GM23248 (cell line): ENCODE data around the gene HSD17B3. TPM values are rescaled to one million over a fixed set of nuclear protein-coding genes. Genes with fewer than 3 reads are reported as not detected.
"Not testable (repeated sequence)": the region's sequence is repeated elsewhere in the genome, so short reads cannot be mapped to it uniquely, and the experiment has no call there.

Source experiments
- DNase-seq: peaks from one replicate; pipeline ENCODE4 v3.0.0-alpha.2; 2015
- H2AFZ ChIP-seq: fragments of 200-600 bp; sonication (generic); 2 replicates; pipeline ENCODE4 v1.6.1; 2016; ENCODE audit warnings: antibody characterized with exemption
- H3F3A ChIP-seq: fragments of 200-600 bp; sonication (generic); 2 replicates; pipeline ENCODE4 v1.6.1; 2016; ENCODE audit warnings: mild to moderate bottlenecking, antibody characterized with exemption, mixed run types; ENCODE audit not compliant: insufficient read depth
- H3K27ac ChIP-seq: fragments of 200-600 bp; sonication (generic); 2 replicates; pipeline ENCODE4 v1.5.1; 2016; ENCODE audit warnings: mild to moderate bottlenecking
- H3K27me3 ChIP-seq: fragments of 200-600 bp; sonication (generic); replicated peaks from 2 replicates; pipeline ENCODE4 v1.6.1; 2016; ENCODE audit warnings: mild to moderate bottlenecking; ENCODE audit not compliant: insufficient read depth
- H3K36me3 ChIP-seq: fragments of 200-600 bp; sonication (generic); 2 replicates; pipeline ENCODE4 v1.6.1; 2016; ENCODE audit warnings: low read depth, mild to moderate bottlenecking
- H3K4me1 ChIP-seq: fragments of 200-600 bp; sonication (generic); 2 replicates; pipeline ENCODE4 v1.6.1; 2016; ENCODE audit warnings: mild to moderate bottlenecking; ENCODE audit not compliant: insufficient read depth
- H3K4me2 ChIP-seq: fragments of 200-600 bp; sonication (generic); one replicate; pipeline ENCODE4 v1.6.1; 2016; ENCODE audit warnings: mild to moderate bottlenecking; ENCODE audit not compliant: unreplicated experiment
- H3K4me3 ChIP-seq: fragments of 200-600 bp; sonication (generic); 2 replicates; pipeline ENCODE4 v1.5.1; 2016; ENCODE audit warnings: mild to moderate bottlenecking
- H3K79me2 ChIP-seq: fragments of 200-600 bp; sonication (generic); 2 replicates; pipeline ENCODE4 v1.6.1; 2016; ENCODE audit warnings: mild to moderate bottlenecking; ENCODE audit not compliant: insufficient read depth
- H3K9ac ChIP-seq: fragments of 200-600 bp; sonication (generic); 2 replicates; pipeline ENCODE4 v1.6.1; 2016; ENCODE audit warnings: mild to moderate bottlenecking
- H3K9me2 ChIP-seq: fragments of 200-600 bp; sonication (generic); 2 replicates; pipeline ENCODE4 v1.6.1; 2016; ENCODE audit warnings: mixed run types, mild to moderate bottlenecking, moderate library complexity; ENCODE audit not compliant: insufficient read depth
- H3K9me3 ChIP-seq: fragments of 200-600 bp; sonication (generic); one replicate; pipeline ENCODE4 v1.6.1; 2017; ENCODE audit warnings: low read depth
- H4K20me1 ChIP-seq: fragments of 200-600 bp; sonication (generic); 2 replicates; pipeline ENCODE4 v1.6.0; 2016; ENCODE audit not compliant: insufficient read depth
- EZH2 ChIP-seq: fragments of 200-600 bp; sonication (generic); IDR thresholded peaks from 2 replicates; pipeline ENCODE4 v1.6.1; 2018; ENCODE audit warnings: antibody characterized with exemption, mild to moderate bottlenecking; ENCODE audit not compliant: insufficient read depth, poor library complexity, severe bottlenecking
- EZH2phosphoT487 ChIP-seq: fragments of 200-600 bp; sonication (generic); IDR thresholded peaks from 2 replicates; pipeline ENCODE4 v1.6.1; 2018; ENCODE audit warnings: antibody characterized with exemption, moderate library complexity, mild to moderate bottlenecking, low read depth; ENCODE audit not compliant: insufficient read depth
- WGBS, 2 experiments: methylation state at CpG; one replicate each; pipeline ENCODE4 v1.1.6; 2015 to 2017; ENCODE audit warnings: low lambda C conversion rate in 2 of 2, low coverage in 1 of 2; ENCODE audit errors: missing lambda C conversion rate in 2 of 2; 5-methylcytosine and 5-hydroxymethylcytosine counted together
- in situ Hi-C: fragments of 300-500 bp; cut with MboI; formaldehyde crosslinking; loops from 2 replicates; pipeline ENCODE4 v1.15.0; 2020
- polyA plus RNA-seq: library from polyadenylated mRNA; unstranded; fragments of >200 nt; fragmentation: Nextera tagmentation; extraction: Ambion mirVana; gene quantifications from 2 replicates; pipeline ENCODE4 v1.2.1, GENCODE V29; 2016
- total RNA-seq: library from RNA; depleted of rRNA; stranded (reverse); fragments of >200 nt; shearing (Covaris generic); gene quantifications from 2 replicates; pipeline ENCODE4 v1.2.3, GENCODE V29; 2014

HSD17B3 gene
- total and polyA plus RNA-seq, 2 experiments from 2014 or later, result not detected

DNA sequence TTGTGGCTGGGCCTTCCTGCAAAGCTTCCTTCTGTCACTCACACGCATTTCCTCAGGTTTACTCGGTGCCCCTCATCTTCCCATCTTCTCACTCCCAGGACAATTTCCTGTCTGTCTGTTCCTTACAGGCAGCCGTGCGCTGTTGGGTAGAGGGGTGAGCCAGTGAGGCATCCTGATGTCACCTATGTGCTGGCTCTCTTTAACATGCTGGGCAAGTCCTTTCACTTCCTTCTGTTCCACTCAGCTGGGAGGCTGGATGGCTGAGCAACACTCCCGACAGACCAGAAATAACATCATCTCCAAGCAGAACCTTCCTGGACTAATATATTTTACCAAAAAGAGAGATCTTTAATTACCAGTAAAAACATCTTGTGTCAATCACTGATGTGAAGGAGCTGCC lies 103.0 kb downstream of the HSD17B3 start:
- Histone ChIP-seq H3K4me2 (no peak overlapping the region), H3K9ac (no peak overlapping the region), H3K27me3 (peaks cover 23% of the 10 kb centered on the region), H4K20me1 (no peaks in the 10 kb centered on the region), H3K79me2 (no peaks in the 10 kb centered on the region), H2AFZ (no peak overlapping the region), H3K4me3 (no peak overlapping the region), H3K36me3 (no peaks in the 10 kb centered on the region), H3K27ac (no peak overlapping the region), H3K4me1 (no peaks in the 10 kb centered on the region), H3K9me3 (no peaks in the 10 kb centered on the region), H3F3A (no peaks in the 10 kb centered on the region), H3K9me2 (no peaks in the 10 kb centered on the region)
- 47 to 56% methylated on average over 5 of the region's 5 CpGs for WGBS, 2 experiments
- no peak for DNase-seq
- in situ Hi-C loops, result no loop called here
- no peak for TF ChIP-seq EZH2phosphoT487
- no peak for TF ChIP-seq EZH2

DNA sequence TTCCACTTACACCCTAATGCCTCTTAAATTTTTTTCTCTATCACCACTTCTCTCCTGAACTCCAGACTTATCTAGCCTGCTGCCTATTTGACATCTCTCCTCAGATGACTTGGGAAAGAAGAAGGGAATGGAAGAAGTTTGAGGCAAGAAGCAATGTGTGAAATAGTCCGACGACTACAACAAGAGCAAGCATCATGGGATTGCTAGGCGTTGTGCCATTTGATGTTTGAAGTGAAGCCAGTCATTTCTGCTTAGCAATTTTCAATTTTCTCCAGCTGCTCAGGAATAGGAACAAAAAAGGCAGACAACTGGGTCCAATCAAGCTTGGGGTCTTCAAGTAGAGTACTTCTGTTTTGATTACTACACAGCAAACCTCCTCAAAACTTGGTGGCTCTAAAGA lies 106.4 kb downstream of the HSD17B3 start:
- no peak for DNase-seq

DNA sequence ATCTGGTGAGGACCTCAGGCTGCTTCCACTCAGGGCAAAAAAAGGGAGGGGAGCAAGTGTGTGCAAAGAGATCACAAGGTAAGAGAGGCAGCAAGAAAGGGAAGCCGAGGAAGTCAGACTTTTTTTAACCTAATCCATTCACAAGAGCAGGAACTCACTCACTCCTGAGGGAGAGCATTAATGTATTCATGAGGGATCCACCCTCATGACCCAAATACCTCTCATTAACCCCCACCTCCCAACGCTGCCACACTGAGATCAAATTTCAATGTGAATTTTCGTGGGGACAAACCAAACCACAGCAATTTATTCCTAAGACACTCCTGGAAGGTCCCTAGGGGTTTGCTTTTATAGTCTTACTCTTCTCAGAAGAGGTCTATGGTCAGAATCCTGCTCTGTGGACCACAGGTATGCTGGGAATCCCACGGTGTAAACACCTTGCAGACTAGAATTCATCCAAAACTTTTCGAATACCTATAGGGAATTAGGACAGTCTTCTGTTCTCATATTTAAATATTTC lies 108.7 kb downstream of the HSD17B3 start:
- no peaks in the 10 kb centered on the region for H3K9me2 ChIP-seq
- in situ Hi-C loops, result no loop called here
- H3K4me2 ChIP-seq, result no peak overlapping the region
- no peak for DNase-seq
- no peaks in the 10 kb centered on the region for H3K4me1 ChIP-seq
- H3K36me3 ChIP-seq, result no peaks in the 10 kb centered on the region
- H3K79me2 ChIP-seq, result no peaks in the 10 kb centered on the region
- no peak overlapping the region for H3K9ac ChIP-seq
- H3K27ac ChIP-seq, result no peak overlapping the region
- 26 to 32% methylated on average over 5 of the region's 5 CpGs for WGBS, 2 experiments
- H2AFZ ChIP-seq, result no peak overlapping the region
- no peaks in the 10 kb centered on the region for H4K20me1 ChIP-seq
- no peak overlapping the region for H3K4me3 ChIP-seq
- no peaks in the 10 kb centered on the region for H3F3A ChIP-seq
- no peaks in the 10 kb centered on the region for H3K9me3 ChIP-seq
- no peaks in the 10 kb centered on the region for H3K27me3 ChIP-seq
- TF ChIP-seq EZH2 (no peak), EZH2phosphoT487 (no peak)

More for the DNA sequence above, 106.4 kb downstream of the HSD17B3 start:
- H3K4me3 ChIP-seq, result no peak overlapping the region
- no peak overlapping the region for H3K4me2 ChIP-seq
- peaks cover 10% of the 10 kb centered on the region; the same call in 1 of the 2 replicates for H3K27me3 ChIP-seq
- H2AFZ ChIP-seq, result no peak overlapping the region
- H3F3A ChIP-seq, result no peaks in the 10 kb centered on the region
- H3K27ac ChIP-seq, result no peak overlapping the region
- no peaks in the 10 kb centered on the region for H3K9me3 ChIP-seq
- in situ Hi-C loops, result no loop called here
- TF ChIP-seq EZH2, result no peak
- TF ChIP-seq EZH2phosphoT487, result no peak
- no peak overlapping the region for H3K9ac ChIP-seq
- H3K36me3 ChIP-seq, result no peaks in the 10 kb centered on the region
- 19 to 29% methylated on average over 3 of the region's 3 CpGs for WGBS, 2 experiments
- H3K4me1 ChIP-seq, result no peaks in the 10 kb centered on the region
- H4K20me1 ChIP-seq, result no peaks in the 10 kb centered on the region
- no peaks in the 10 kb centered on the region for H3K79me2 ChIP-seq
- H3K9me2 ChIP-seq, result no peaks in the 10 kb centered on the region

DNA sequence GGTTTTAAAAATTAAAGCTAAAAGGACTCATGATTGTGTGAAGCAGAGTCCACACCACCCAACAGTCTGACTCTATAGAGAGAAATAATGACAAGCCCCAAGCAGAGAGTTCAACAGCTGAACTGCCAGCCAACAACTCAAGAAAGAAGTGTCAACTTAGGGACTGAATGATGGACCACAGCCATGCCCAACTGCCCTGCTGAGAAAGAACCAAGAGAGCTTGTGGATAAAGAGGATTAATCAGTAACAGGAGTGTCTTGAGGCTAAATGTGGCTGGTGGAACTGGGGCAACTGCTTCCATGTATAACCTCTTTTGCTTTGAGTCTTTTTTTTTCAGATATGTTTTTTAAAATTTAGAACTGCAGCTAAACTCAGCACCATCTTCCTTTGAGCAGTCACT lies 109.3 kb downstream of the HSD17B3 start:
- H3K4me3 ChIP-seq, result no peak overlapping the region
- no peak overlapping the region for H2AFZ ChIP-seq
- H3K9ac ChIP-seq, result no peak overlapping the region
- no peaks in the 10 kb centered on the region for H3K9me3 ChIP-seq
- TF ChIP-seq EZH2phosphoT487 (no peak), EZH2 (no peak)
- H3F3A ChIP-seq, result no peaks in the 10 kb centered on the region
- no peaks in the 10 kb centered on the region for H3K27me3 ChIP-seq
- no peak for DNase-seq
- no peaks in the 10 kb centered on the region for H3K79me2 ChIP-seq
- H3K9me2 ChIP-seq, result no peaks in the 10 kb centered on the region
- in situ Hi-C loops, result no loop called here
- H3K36me3 ChIP-seq, result no peaks in the 10 kb centered on the region
- H3K27ac ChIP-seq, result no peak overlapping the region
- H3K4me2 ChIP-seq, result no peak overlapping the region
- no peaks in the 10 kb centered on the region for H3K4me1 ChIP-seq
- no peaks in the 10 kb centered on the region for H4K20me1 ChIP-seq

DNA sequence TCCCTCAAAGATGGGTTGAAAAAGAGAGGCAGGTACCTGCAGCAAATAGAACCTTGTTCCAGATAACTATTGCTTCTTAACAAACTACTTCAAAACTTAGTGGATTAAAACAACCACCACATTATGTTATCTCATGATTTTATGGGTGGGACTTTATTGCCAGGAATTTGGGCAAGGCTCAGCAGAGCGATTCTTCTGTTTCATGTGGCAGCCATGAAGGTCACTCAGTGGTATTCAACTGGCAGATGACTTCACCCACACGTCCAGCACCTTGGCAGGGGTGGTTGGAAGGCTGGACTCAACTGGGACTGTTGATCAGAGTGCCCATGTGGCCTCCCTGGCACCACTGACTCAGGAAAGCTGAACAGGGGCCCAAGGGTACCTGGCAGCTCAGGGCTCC lies 112.0 kb downstream of the HSD17B3 start:
- no peak overlapping the region for H3K9ac ChIP-seq
- WGBS, 2 experiments, result 24 to 28% methylated on average over 2 of the region's 2 CpGs

DNA sequence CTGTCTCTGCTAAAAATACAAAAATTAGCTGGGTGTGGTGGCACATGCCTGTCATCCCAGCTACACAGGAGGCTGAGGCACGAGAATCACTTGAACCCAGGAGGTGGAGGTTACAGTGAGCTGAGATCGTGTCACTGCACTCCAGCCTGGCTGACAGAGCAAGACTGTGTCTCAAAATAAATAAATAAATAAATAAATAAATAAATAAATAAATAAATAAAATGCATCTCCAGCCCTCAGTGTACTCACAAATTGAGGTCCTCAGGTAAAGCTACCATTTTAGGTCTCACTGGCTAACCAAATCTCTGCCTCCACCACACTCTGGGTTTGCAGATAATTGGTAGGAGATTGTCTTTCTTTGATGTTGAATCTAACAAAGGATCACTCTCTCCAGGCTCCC lies 112.4 kb downstream of the HSD17B3 start:
- H4K20me1 ChIP-seq, H3K4me3 ChIP-seq, H3K9me2 ChIP-seq, H3K79me2 ChIP-seq, H3K4me1 ChIP-seq, H3K27ac ChIP-seq, H3K27me3 ChIP-seq, H3F3A ChIP-seq, H2AFZ ChIP-seq, H3K9me3 ChIP-seq, H3K4me2 ChIP-seq, DNase-seq, H3K9ac ChIP-seq, H3K36me3 ChIP-seq, in situ Hi-C loops: not testable (repeated sequence)
- WGBS, 2 experiments, result 44 to 58% methylated on average over 2 of the region's 2 CpGs

More for the DNA sequence above, 112.0 kb downstream of the HSD17B3 start:
- Histone ChIP-seq H3K27ac (no peak overlapping the region), H3K27me3 (0 out of 2 replicates have a peak, but pooled peaks cover 3% of the 10 kb centered on the region), H3K79me2 (no peaks in the 10 kb centered on the region), H3K4me3 (no peak overlapping the region), H4K20me1 (no peaks in the 10 kb centered on the region), H3K4me2 (no peak overlapping the region), H3F3A (no peaks in the 10 kb centered on the region), H3K4me1 (no peaks in the 10 kb centered on the region), H3K9me2 (no peaks in the 10 kb centered on the region), H3K9me3 (no peaks in the 10 kb centered on the region), H3K36me3 (no peaks in the 10 kb centered on the region), H2AFZ (no peak overlapping the region)
- DNase-seq, result no peak
- in situ Hi-C loops, result no loop called here
- no peak for TF ChIP-seq EZH2
- TF ChIP-seq EZH2phosphoT487, result no peak
